ENCODE results near the gene TLE3. TPM values are rescaled to one million over a fixed set of nuclear protein-coding genes. Genes with fewer than 3 reads are reported as not detected.

The TLE3 gene
- total and polyA plus RNA-seq, 2 experiments from 2014 or later: 21.2 to 45.9 TPM

DNA sequence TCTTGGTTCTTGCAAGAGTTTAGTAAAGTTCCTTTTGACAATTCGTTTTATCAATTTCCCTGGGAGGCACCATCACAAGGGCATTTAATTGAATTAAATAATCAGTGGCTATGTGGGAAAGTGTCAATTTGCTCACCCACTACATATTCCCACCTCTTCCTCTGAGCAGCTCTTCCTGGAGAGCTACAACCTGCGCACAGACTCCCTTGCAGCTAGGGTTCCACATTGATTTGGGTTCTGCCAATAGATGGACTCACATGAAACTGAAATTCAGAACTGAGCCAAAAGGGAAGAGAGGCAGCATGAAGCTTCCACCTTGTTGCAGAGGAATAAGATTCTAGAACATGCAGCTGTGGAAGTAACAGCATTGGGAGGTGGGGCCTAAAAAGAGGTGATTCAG lies 94.8 kb downstream of the TLE3 start:
- no peak for DNase-seq (ENCODE audit: low spot score)
- H3K27me3 ChIP-seq: peaks cover 5% of the 10 kb centered on the region
- TF ChIP-seq, protein P1, sequence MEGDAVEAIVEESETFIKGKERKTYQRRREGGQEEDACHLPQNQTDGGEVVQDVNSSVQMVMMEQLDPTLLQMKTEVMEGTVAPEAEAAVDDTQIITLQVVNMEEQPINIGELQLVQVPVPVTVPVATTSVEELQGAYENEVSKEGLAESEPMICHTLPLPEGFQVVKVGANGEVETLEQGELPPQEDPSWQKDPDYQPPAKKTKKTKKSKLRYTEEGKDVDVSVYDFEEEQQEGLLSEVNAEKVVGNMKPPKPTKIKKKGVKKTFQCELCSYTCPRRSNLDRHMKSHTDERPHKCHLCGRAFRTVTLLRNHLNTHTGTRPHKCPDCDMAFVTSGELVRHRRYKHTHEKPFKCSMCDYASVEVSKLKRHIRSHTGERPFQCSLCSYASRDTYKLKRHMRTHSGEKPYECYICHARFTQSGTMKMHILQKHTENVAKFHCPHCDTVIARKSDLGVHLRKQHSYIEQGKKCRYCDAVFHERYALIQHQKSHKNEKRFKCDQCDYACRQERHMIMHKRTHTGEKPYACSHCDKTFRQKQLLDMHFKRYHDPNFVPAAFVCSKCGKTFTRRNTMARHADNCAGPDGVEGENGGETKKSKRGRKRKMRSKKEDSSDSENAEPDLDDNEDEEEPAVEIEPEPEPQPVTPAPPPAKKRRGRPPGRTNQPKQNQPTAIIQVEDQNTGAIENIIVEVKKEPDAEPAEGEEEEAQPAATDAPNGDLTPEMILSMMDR (IDR thresholded peaks at IDR 0.05; ENCODE audit: poor library complexity): no peak
- TF ChIP-seq EZH2 (IDR thresholded peaks at IDR 0.05; ENCODE audit: borderline replicate concordance): no peak

DNA sequence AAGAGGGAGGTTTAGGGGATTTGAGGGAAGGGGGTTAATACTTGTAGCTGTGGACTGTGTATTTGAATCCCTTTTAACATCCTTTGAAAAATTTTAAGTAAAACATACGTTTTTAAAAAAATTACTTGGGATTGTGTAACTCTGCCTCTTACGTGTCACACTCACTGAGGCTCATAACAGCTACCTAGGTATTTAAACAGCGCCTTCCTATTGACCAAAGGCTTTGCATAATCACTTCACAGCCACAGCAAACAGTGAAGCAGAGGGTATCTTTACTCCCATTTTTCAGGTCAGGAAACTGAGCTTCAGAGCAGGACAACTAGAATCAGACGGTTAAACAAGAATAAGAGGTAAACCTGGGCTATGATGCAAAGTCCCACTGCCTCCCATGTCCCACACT lies 95.9 kb downstream of the TLE3 start:
- TF ChIP-seq EZH2phosphoT487 (IDR thresholded peaks at IDR 0.05; ENCODE audit: low read depth, severe bottlenecking, unreplicated experiment): no peak
- no peak for TF ChIP-seq EZH2 (IDR thresholded peaks at IDR 0.05; ENCODE audit: borderline replicate concordance)
- TF ChIP-seq, protein P1 (IDR thresholded peaks at IDR 0.05; ENCODE audit: poor library complexity): no peak
- WGBS (ENCODE audit: low lambda C conversion rate, missing lambda C conversion rate): 58% methylated on average over 4 of the region's 4 CpGs
- no peak overlapping the region for H3K4me2 ChIP-seq

More for the DNA sequence above, 94.8 kb downstream of the TLE3 start:
- H3K79me2 ChIP-seq: no peaks in the 10 kb centered on the region
- no peaks in the 10 kb centered on the region for H3K9me3 ChIP-seq (ENCODE audit: low read depth)
- no peak overlapping the region for H2AFZ ChIP-seq
- 89% methylated on average over 2 of the region's 2 CpGs for WGBS (ENCODE audit: low lambda C conversion rate, missing lambda C conversion rate)
- no peak overlapping the region for H3K4me2 ChIP-seq
- no peaks in the 10 kb centered on the region for H4K20me1 ChIP-seq (ENCODE audit: insufficient read depth, poor library complexity, severe bottlenecking)
- no peaks in the 10 kb centered on the region for H3K4me1 ChIP-seq (ENCODE audit: insufficient read depth)
- H3K36me3 ChIP-seq (replicated peaks; ENCODE audit: insufficient read depth, low read depth): no peaks in the 10 kb centered on the region
- H3K4me3 ChIP-seq: no peak overlapping the region
- H3K27ac ChIP-seq: no peak overlapping the region
- no peaks in the 10 kb centered on the region for H3K9me2 ChIP-seq (replicated peaks; ENCODE audit: insufficient read depth)

DNA sequence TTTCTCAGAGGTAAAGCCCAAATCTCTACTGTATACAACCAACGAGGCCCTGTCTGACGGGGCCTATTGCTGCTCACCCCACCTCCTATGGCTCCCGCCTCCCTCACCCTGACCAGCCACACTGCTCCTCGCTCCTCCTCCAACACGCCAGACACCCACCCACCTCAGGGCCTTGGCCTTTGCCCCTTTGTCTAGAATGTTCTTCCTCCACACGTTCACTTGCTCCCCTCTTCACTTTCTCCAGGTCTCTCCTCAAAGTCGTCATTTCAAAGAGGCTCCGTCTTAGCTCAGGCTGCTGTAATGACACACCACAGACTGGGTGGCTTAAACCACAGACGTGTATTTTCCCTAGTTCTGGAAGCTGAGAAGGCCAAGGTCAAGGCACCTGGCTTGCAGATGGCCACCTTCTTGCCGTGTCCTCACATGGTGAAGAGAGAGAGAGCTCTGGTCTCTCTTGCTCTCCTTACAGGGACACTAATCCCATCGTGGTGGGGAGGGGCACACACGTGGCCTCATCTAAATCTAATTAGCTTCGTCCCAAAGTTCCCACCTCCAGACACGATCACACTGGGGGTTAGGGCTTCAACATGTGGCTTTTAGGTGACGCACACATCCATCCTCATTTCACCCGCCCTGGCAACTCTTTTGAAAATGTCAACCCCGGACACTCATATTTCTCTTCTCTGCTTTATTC lies 98.2 kb downstream of the TLE3 start:
- H3K4me3 ChIP-seq: no peak overlapping the region
- no peak overlapping the region for H2AFZ ChIP-seq
- 85% methylated on average over 17 of the region's 17 CpGs for WGBS (ENCODE audit: low lambda C conversion rate, missing lambda C conversion rate)
- H3K9me2 ChIP-seq (replicated peaks; ENCODE audit: insufficient read depth): no peaks in the 10 kb centered on the region
- DNase-seq (ENCODE audit: low spot score): no peak
- H3K79me2 ChIP-seq: no peaks in the 10 kb centered on the region
- H3K4me1 ChIP-seq (ENCODE audit: insufficient read depth): peaks cover 21% of the 10 kb centered on the region
- no peaks in the 10 kb centered on the region for H3K36me3 ChIP-seq (replicated peaks; ENCODE audit: insufficient read depth, low read depth)
- H3K27me3 ChIP-seq: no peaks in the 10 kb centered on the region
- H3K9me3 ChIP-seq (ENCODE audit: low read depth): no peaks in the 10 kb centered on the region
- TF ChIP-seq EZH2 (IDR thresholded peaks at IDR 0.05; ENCODE audit: borderline replicate concordance) (no peak), EZH2phosphoT487 (IDR thresholded peaks at IDR 0.05; ENCODE audit: low read depth, severe bottlenecking, unreplicated experiment) (no peak)
- TF ChIP-seq, protein P1 (IDR thresholded peaks at IDR 0.05; ENCODE audit: poor library complexity): no peak
- no peaks in the 10 kb centered on the region for H4K20me1 ChIP-seq (ENCODE audit: insufficient read depth, poor library complexity, severe bottlenecking)
- no peak overlapping the region for H3K27ac ChIP-seq
- H3K4me2 ChIP-seq: no peak overlapping the region

More for the DNA sequence above, 95.9 kb downstream of the TLE3 start:
- Histone ChIP-seq H3K36me3 (replicated peaks; ENCODE audit: insufficient read depth, low read depth) (no peaks in the 10 kb centered on the region), H3K9me3 (ENCODE audit: low read depth) (no peaks in the 10 kb centered on the region), H3K4me1 (ENCODE audit: insufficient read depth) (peaks cover 8% of the 10 kb centered on the region), H3K27ac (no peak overlapping the region), H3K9me2 (replicated peaks; ENCODE audit: insufficient read depth) (no peaks in the 10 kb centered on the region), H2AFZ (no peak overlapping the region), H3K79me2 (no peaks in the 10 kb centered on the region), H4K20me1 (ENCODE audit: insufficient read depth, poor library complexity, severe bottlenecking) (no peaks in the 10 kb centered on the region), H3K27me3 (no peaks in the 10 kb centered on the region), H3K4me3 (no peak overlapping the region)
- DNase-seq (ENCODE audit: low spot score): no peak

All from hepatocyte (in vitro differentiated cells).